K562 (cell line): ENCODE results near the gene RPS19. TPM values are rescaled to one million over a fixed set of nuclear protein-coding genes. Genes with fewer than 3 reads are reported as not detected.

Experiments
- ATF3 ChIP-seq, 2 experiments: fragments of 450-650 bp in 1 of 2; sonication (generic) in 1 of 2; formaldehyde crosslinking in 1 of 2; IDR thresholded peaks in 1 of 2; conservative IDR thresholded peaks in 1 of 2; 2 replicates each; pipeline versions ENCODE4 v1.6.1 to v1.8.1; 2016 to 2023; ENCODE audit warnings: mild to moderate bottlenecking in 2 of 2, moderate library complexity in 2 of 2, inconsistent platforms in 1 of 2, missing genetic modification reagents in 1 of 2
- CBX1 ChIP-seq: sonication (generic); IDR thresholded peaks from 2 replicates; pipeline ENCODE4 v1.6.1; 2016; ENCODE audit warnings: antibody characterized with exemption, low read depth, mild to moderate bottlenecking
- E2F4 ChIP-seq: sonication (generic); formaldehyde crosslinking; IDR thresholded peaks from 2 replicates; pipeline ENCODE4 v1.8.0; 2022; ENCODE audit warnings: mild to moderate bottlenecking, low read depth, missing genetic modification reagents
- FOXP4 ChIP-seq: sonication (generic); formaldehyde crosslinking; IDR thresholded peaks from 2 replicates; pipeline ENCODE4 v1.8.0; 2022; ENCODE audit warnings: mild to moderate bottlenecking, missing genetic modification reagents, borderline replicate concordance
- HDAC1 ChIP-seq, 2 experiments: fragments of 450-650 bp; IDR thresholded peaks; 2 replicates each; pipeline ENCODE4 v1.6.1; 2016 to 2017; ENCODE audit warnings: inconsistent platforms in 1 of 2, mild to moderate bottlenecking in 1 of 2, moderate library complexity in 1 of 2
- HDAC2 ChIP-seq: fragments of 450-650 bp; IDR thresholded peaks from 2 replicates; pipeline ENCODE4 v1.6.1; 2016; ENCODE audit warnings: mild to moderate bottlenecking
- HDAC8 ChIP-seq: fragments of 450-650 bp; IDR thresholded peaks from 2 replicates; pipeline ENCODE4 v1.6.1; 2016; ENCODE audit warnings: mild to moderate bottlenecking, missing genetic modification characterization, moderate library complexity, missing compliant biosample characterization
- HMG20B ChIP-seq: fragments of 250-450 bp; sonication (Bioruptor Pico); IDR thresholded peaks from 2 replicates; pipeline ENCODE4 v1.5.0; 2021; ENCODE audit warnings: mild to moderate bottlenecking
- LEF1 ChIP-seq: fragments of 450-650 bp; IDR thresholded peaks from 2 replicates; pipeline ENCODE4 v1.6.1; 2016; ENCODE audit warnings: mild to moderate bottlenecking
- MLLT1 ChIP-seq, 2 experiments: fragments of 450-650 bp; IDR thresholded peaks; 2 replicates each; pipeline ENCODE4 v1.6.1; 2016
- MTA1 ChIP-seq: fragments of 450-650 bp; IDR thresholded peaks from 2 replicates; pipeline ENCODE4 v1.6.1; 2017; ENCODE audit warnings: borderline replicate concordance
- NFYB ChIP-seq: IDR thresholded peaks from 2 replicates; pipeline ENCODE4 v1.6.1; 2011; ENCODE audit warnings: mild to moderate bottlenecking, moderate library complexity; ENCODE audit not compliant: insufficient read length; ENCODE audit errors: extremely low read depth
- POLR2AphosphoS5 ChIP-seq: IDR thresholded peaks from 2 replicates; pipeline ENCODE4 v1.6.1; 2011; ENCODE audit warnings: mild to moderate bottlenecking, low read depth, low read length, moderate library complexity; ENCODE audit not compliant: control insufficient read depth, insufficient read depth
- PTTG1 ChIP-seq: fragments of 450-650 bp; IDR thresholded peaks from 2 replicates; pipeline ENCODE4 v1.6.1; 2016; ENCODE audit warnings: low read depth, mild to moderate bottlenecking, missing genetic modification characterization, missing compliant biosample characterization
- SMAD3 ChIP-seq: fragments of 450-650 bp; formaldehyde crosslinking; conservative IDR thresholded peaks from 2 replicates; pipeline ENCODE4 v1.4.0; 2020; ENCODE audit warnings: mild to moderate bottlenecking
- TRIM28 ChIP-seq: fragments of 450-650 bp; IDR thresholded peaks from 2 replicates; pipeline ENCODE4 v1.6.1; 2017
- ZBTB11 ChIP-seq, 3 experiments: fragments of 200-800 bp in 1 of 3; fragments of 250-450 bp in 1 of 3; fragments of 450-650 bp in 1 of 3; sonication (Bioruptor Pico) in 1 of 3; sonication (Bioruptor generic) in 1 of 3; formaldehyde crosslinking in 1 of 3; IDR thresholded peaks; 2 replicates each; pipeline versions ENCODE4 v1.6.1 to v1.8.0; 2016 to 2022; ENCODE audit warnings: mild to moderate bottlenecking in 2 of 3, missing genetic modification characterization in 2 of 3, missing compliant biosample characterization in 1 of 3, moderate library complexity in 1 of 3
- polyA plus RNA-seq, 8 experiments: library from polyadenylated mRNA; depleted of rRNA in 4 of 8; stranded (reverse) in 5 of 8; unstranded in 3 of 8; fragments of >200 nt; fragmentation: Nextera tagmentation in 2 of 8; fragmentation: Illumina TruSeq in 1 of 8; extraction: Ambion mirVana in 2 of 8; extraction: Trizol in 1 of 8; gene quantifications; 2 replicates each; pipeline versions ENCODE4 v1.2.1 to v1.2.3, GENCODE V29; 2011 to 2014; ENCODE audit warnings: inconsistent platforms in 1 of 8, missing spikeins in 1 of 8
- total RNA-seq, 7 experiments: library from RNA; depleted of rRNA in 6 of 7; stranded (reverse); fragments of >200 nt in 6 of 7; fragmentation: Illumina TruSeq in 2 of 7; extraction: Trizol in 2 of 7; gene quantifications; 2 replicates each; pipeline versions ENCODE4 v1.2.1 to v1.2.3, GENCODE V29; 2011 to 2021; ENCODE audit warnings: low replicate concordance in 1 of 7

RPS19 gene
- total and polyA plus RNA-seq, 9 of the 15 experiments (the other 6 are each of a cell fraction or from before 2014, with no cell fraction given) = 1,964 to 3,408 (median 2,747) TPM

GRCh38 chr19:41843371-41843770 lies 16.7 kb upstream of the RPS19 start (continued):
- TF ChIP-seq ATF3 (IDR thresholded peaks at IDR 0.05) = no peak
- TF ChIP-seq ATF3 (CRISPR knock-in tag; conservative IDR thresholded peaks at IDR 0.05) = no peak
- TF ChIP-seq HDAC8 (tag) = no peak
- TF ChIP-seq CBX1 = no peak
- TF ChIP-seq E2F4 = no peak
- 0 out of 2 replicates have a peak, but pooled peaks have one; percentile 38 for TF ChIP-seq HDAC2
- TF ChIP-seq ZBTB11 (CRISPR knock-in tag; IDR thresholded peaks at IDR 0.05) = no peak
- TF ChIP-seq NFYB = no peak
- TF ChIP-seq SMAD3 = no peak
- peak; percentile 19 to 68; a peak in 2 of 4 replicates for TF ChIP-seq HDAC1 (IDR thresholded peaks at IDR 0.05)
- no peak for TF ChIP-seq HMG20B (CRISPR knock-in tag)
- TF ChIP-seq POLR2AphosphoS5 = no peak
- peak; percentile 72; the same call in 1 of the 2 replicates for TF ChIP-seq LEF1
- no peak for TF ChIP-seq PTTG1 (tag)
- TF ChIP-seq MLLT1 (IDR thresholded peaks at IDR 0.05) = no peak
- TF ChIP-seq MTA1 = peak; percentile 46; the same call in 1 of the 2 replicates
- TF ChIP-seq FOXP4 (CRISPR knock-in tag) = no peak
- TF ChIP-seq TRIM28 = no peak
